Dermis microvascular lymphatic vessel endothelial cell (primary cell): ENCODE measurements around the gene CTNND2. TPM values are rescaled to one million over a fixed set of nuclear protein-coding genes. Genes with fewer than 3 reads are reported as not detected.
"Not testable (repeated sequence)": the region's sequence is repeated elsewhere in the genome, so short reads cannot be mapped to it uniquely, and the experiment has no call there.

Source experiments
- DNase-seq, 2 donors: peaks; one replicate each; pipeline versions ENCODE4 v3.0.0 to v3.0.0-alpha.2; 2010; ENCODE audit warnings: low read depth in 2 of 2
- total RNA-seq: library from RNA; depleted of rRNA; stranded (reverse); fragments of >200 nt; gene quantifications from 2 replicates; pipeline ENCODE4 v1.2.1, GENCODE V29; 2014

CTNND2 gene
- total RNA-seq, 1 donor from 2014 or later: not detected

DNA sequence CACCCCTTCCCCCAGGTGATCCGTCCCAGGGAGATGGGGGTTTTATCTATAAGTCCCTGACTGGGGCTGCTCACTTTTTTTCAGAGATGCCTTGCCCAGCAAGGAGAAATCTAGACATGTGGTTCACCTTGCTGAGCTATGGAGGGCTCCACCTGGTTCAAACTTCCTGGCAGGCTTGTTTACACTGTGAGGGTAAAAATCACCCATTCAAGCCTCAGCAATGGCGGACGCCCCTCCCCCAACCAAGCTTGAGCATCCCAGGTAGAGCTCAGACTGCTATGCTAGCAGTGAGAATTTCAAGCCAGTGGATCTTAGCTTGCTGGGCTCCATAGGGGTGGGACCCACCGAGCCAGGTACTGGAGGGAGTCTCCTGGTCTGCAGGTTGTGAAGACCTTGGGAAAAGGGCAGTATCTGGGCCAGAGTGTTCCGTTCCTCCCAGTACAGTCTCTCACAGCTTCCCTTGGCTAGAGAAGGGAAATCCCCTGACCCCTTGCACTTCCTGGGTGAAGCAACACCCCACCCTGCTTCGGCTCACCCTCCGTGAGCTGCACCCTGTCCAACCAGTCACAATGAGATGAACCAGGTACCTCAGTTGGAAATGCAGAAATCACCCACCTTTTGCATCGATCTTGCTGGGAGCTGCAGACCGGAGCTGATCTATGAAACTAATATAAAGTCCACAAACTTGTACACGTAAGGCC lies 231.7 kb downstream of the CTNND2 start:
- DNase-seq: no peak

- no peak for DNase-seq
These were observed 245.9 kb downstream of the CTNND2 start for GRCh38 chr5:11658376-11658775.

- DNase-seq: no peak
These were observed 247.3 kb downstream of the CTNND2 start for GRCh38 chr5:11656916-11657315.

DNA sequence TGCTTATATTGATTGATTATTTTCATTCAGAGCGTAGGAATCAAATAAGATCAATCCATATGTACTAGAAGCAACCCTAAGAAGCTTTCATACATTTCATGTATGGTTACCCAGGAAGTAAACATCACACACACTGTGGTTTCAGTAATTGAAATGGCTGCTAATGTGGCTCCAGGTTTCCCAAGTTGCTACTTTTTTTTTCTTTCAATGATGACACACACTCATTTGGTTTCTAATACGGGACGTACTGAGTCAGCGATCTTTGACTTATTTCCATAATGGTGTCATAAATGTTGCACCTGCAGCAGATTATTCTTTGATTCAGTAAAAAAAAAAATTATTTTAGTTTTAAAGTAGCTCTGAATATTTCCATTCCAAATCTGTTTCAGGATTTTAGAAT lies 248.6 kb downstream of the CTNND2 start:
- DNase-seq: no peak

DNA sequence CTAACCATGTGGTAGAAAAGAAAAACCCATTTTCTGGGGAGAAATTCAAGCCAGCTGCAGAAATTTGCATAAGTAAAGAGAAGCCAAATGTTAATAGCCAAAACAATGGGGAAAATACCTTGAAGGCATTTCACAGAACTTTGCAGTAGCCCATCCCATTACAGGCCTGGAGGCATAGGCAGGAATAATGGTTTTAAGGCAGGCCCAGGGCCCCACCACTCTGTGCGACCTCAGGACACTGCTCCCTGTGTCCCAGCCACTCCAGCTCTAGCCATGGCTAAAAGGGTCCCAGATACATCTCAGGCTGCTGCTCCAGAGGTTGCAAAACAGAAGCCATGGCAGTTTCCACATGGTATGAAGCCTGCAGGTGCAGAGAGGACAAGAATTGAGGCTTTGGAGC lies 253.3 kb downstream of the CTNND2 start:
- DNase-seq: no peak

- DNase-seq: no peak
These were observed 258.1 kb downstream of the CTNND2 start for GRCh38 chr5:11646141-11646540.

GRCh38 chr5:11642438-11642837 lies 261.8 kb downstream of the CTNND2 start:
- DNase-seq: no peak

DNA sequence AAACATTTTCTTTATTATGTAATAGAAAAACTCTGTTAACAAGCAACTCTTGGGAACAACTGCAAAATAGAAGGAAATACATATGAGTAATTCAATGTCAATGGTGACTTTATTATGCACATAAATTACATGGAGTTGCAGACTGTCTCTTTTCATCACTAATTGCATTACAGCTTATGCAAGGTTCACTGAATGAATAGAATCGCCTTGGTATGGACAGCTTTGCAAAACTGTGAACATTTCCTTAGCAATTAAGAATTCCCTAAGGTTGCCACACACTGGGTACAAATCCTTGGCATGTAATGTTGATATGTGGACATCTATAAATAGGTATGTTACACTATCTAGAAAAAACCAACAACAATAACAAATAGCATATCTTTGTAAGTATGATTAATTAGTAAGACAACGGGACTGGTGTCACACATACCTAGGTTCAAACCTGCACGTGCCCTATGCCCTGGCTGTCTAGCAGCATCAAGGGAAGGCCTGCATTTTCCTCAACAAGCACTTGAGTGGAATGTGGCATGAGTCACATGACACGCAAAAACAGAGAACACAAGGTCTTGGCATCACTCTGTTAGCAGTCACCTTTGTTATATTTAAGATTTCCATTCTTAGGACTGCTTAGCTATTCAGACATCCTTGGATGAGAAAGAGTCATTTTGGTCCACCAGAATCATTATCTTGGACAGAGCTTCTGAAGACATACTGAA lies 263.9 kb downstream of the CTNND2 start:
- no peak for DNase-seq

- DNase-seq: no peak
These were observed 281.5 kb downstream of the CTNND2 start for GRCh38 chr5:11622785-11623184.

- DNase-seq: no peak
These were observed 284.1 kb downstream of the CTNND2 start for GRCh38 chr5:11620172-11620571.

- DNase-seq: no peak
These were observed 284.8 kb downstream of the CTNND2 start for GRCh38 chr5:11619339-11620024.

- DNase-seq: no peak
These were observed 287.2 kb downstream of the CTNND2 start for GRCh38 chr5:11617080-11617479.

DNA sequence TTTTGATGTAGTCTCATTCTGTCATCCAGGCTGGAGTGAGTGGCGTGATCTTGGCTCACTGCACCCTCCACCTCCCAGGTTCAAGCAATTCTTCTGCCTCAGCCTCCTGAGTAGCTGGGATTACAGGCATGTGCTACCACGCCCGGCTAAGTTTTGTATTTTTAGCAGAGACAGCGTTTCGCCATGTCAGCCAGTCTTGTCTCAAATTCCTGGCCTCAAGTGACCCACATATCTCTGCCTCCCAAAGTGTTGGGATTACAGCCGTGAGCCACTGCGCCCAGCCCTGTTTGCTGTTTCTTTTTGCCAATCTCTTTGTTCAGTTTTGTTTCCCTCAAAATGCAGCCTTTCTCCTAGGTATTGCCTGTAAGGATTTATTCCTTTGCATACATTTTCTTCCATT lies 287.6 kb downstream of the CTNND2 start:
- DNase-seq: not testable (repeated sequence)

- no peak for DNase-seq
These were observed 293.2 kb downstream of the CTNND2 start for GRCh38 chr5:11611011-11611410.

GRCh38 chr5:11609570-11610303 lies 294.5 kb downstream of the CTNND2 start:
- no peak for DNase-seq

DNA sequence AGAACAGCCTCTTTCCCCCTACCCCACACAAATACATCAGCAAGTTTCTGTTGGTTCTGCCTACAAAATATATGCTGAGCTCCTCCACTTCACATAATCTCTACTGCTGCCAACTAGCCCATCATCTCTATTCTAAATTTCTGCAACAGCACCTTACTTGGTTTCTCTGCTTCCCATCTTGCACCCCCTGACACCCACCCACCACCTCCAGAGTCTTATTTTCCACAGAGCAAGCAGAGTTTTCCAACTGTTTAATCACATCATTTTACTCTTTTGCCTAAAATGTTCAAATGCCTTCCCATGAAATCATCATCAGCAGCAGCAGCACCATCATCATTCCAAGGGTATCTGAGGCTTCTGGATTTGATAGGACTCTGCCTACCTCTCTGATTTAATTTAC lies 295.7 kb downstream of the CTNND2 start:
- DNase-seq: no peak

GRCh38 chr5:11607944-11608483 lies 296.2 kb downstream of the CTNND2 start:
- DNase-seq: no peak

GRCh38 chr5:11602298-11602697 lies 301.9 kb downstream of the CTNND2 start:
- no peak for DNase-seq

DNA sequence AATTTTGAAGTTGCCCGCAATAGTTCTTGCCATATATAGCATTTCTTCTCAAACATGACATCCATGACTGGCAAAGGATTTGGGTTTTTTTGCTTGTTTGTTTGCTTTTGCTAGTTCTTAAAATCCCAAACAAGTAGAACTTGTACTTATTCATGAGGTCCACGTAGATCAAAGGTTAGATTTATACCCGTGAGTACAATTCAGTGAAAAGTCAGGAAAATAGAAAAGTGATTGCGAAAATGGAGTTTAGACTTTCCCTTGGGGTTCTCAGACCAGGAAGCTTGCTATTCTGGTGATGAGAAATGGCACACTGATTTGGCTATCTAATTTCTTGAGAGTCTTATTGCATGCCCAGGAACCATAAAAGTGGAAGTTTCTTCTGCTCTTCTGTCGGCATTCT lies 304.7 kb downstream of the CTNND2 start:
- DNase-seq: no peak

DNA sequence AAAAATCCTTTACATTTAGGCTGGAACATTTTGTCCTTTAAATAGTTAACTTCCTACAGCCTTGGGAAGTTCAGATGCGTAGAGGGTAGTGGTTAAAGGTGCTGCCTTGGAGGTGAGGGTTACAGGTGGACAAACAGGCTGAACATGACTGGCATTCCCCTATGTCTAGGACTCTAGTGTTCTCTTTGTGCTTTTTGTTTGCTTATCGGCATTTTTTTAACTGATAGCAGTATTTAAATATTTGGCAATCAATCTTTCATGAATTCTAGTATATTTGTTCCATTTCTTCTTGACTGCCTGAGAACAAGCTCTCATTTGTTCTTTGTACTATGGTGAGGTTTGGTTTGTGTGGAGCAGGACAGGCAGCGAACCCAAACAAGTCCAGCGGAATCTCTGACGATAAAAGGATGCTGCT lies 307.6 kb downstream of the CTNND2 start:
- DNase-seq: no peak

- no peak for DNase-seq
These were observed 308.1 kb downstream of the CTNND2 start for GRCh38 chr5:11596185-11596584.

GRCh38 chr5:11595045-11595444 lies 309.2 kb downstream of the CTNND2 start:
- DNase-seq: no peak
